ENCODE measurements around the gene RPL10.

RPL10 gene

DNA sequence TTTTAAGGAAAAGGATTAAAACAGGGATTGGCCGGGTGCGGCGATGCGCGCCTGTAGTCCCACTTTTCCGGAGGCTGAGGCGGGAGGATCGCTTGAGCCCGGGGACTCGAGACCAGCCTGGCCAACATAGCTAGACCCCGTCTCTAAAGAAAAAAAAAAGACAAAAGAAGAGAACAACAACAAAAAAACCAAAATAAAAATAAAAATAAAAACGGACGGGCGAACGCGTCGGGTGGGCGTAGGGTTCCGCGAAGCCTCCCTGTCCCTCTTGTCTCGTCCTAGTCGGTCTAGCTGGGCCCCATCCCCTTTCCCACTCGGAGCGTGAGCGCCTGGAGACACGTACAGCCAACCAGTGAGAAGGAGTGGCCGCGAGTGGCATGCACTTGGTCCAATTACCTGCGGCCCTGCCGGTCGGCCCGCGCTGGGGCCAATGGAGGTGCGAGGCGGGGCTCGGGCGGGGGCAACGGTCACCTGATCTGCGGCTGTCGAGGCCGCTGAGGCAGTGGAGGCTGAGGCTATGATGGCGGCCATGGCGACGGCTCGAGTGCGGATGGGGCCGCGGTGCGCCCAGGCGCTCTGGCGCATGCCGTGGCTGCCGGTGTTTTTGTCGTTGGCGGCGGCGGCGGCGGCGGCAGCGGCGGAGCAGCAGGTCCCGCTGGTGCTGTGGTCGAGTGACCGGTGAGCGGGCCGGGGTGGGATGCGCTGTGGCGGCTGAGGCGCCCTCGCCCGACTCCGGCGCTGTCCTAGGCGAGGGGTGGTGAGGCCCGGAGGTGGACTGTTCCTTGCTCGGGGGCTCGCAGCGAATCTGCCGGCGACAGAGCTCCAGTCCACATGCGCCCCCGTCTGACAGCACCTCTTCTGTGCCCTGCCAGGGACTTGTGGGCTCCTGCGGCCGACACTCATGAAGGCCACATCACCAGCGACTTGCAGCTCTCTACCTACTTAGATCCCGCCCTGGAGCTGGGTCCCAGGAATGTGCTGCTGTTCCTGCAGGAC is 30.3 kb downstream of the RPL10 start, which contains the start of gene ATP6AP1:
ATP6AP1 (plus strand) TSS at position 502 of the 996 bp plus-strand sequence; CDS start at position 518, 16 bp downstream.
- FAIRE-seq (peak; percentile 86), DNase-seq (ENCODE audit: insufficient read length, low spot score) (peak; percentile 90)

- DNase-seq (ENCODE audit: insufficient read length, low spot score) (no peak), FAIRE-seq (no peak)
Observed at GRCh38 chrX:154429711-154430110, 31.5 kb downstream of the RPL10 start.

DNA sequence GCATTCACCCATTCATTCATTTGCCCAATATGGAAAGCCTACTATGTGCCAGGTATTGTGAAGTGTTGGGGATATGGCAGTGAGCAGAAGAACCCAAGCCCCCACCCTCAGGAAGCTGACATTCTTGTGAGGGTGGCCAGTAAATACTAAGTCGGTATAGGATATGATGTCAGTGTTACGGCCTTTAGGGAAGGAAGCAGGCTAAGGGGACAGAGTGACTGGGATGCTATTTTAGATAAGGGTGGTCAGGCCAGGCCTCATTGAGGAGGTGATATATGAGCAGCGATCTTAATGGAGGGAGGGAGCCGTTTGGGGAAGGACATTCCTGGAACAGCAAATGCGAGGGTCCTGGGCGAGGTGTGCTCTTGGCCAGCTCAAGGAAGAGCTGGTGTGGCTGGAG is 32.3 kb downstream of the RPL10 start:
- DNase-seq (ENCODE audit: insufficient read length, low spot score) (no peak), FAIRE-seq (no peak)

DNA sequence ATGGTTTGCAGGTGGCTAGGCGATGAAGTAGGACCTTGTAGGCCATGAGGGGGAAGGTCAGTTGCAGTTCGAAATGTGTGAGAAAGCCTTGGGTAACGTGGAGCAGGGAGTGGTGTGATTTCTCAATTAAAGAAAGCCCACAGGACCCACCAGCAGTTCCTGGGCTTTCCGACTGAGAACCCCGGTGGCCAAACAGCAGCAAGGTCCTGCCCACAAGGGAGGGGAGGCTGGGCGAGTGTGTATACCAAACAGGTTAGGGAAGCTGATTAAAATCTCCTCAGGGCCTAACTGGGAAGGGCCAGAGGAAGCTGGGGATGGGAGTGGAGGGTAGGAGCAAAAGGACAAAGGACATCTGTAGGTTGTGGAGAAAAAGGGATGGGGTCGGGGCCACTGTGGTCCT is 32.7 kb downstream of the RPL10 start:
- no peak for DNase-seq (ENCODE audit: insufficient read length, low spot score)
- no peak for FAIRE-seq

DNA sequence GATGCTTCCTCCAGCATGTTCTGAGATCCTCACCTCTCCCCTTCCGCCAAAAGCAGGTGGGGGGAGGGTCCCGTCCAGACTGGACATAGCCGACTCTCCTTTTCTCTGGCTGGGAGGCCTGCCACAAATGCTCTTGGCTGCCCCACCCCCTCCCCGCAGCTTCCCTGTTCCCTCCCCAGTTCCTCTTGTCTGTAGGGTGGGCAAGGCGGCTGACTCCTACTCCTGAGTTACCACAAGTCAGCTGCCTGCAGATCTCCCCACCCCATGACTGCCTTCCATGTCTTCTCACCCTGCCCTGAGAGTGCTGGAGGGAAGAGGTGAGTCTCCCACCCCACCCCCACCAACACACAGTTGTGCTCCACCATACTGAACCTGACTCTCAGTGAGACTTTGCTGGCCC is 33.2 kb downstream of the RPL10 start:
- FAIRE-seq: no peak
- no peak for DNase-seq (ENCODE audit: insufficient read length, low spot score)

DNA sequence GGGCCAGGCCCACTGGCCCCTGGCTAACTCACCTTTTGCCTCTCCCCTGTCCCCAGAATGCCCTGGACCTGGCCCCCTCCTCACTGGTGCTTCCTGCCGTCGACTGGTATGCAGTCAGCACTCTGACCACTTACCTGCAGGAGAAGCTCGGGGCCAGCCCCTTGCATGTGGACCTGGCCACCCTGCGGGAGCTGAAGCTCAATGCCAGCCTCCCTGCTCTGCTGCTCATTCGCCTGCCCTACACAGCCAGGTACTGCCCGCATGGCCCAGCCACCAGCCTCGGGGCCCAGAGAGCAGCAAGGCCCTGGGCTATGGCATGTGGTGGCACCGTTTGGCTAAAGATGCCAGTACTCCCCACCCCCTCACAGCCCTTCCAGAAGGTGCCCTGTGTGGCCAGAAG is 34.0 kb downstream of the RPL10 start:
- DNase-seq (ENCODE audit: insufficient read length, low spot score) (no peak), FAIRE-seq (no peak)

GRCh38 chrX:154433605-154434004 is 35.4 kb downstream of the RPL10 start:
- DNase-seq (ENCODE audit: insufficient read length, low spot score) (no peak), FAIRE-seq (no peak)

GRCh38 chrX:154434394-154435168 is 36.4 kb downstream of the RPL10 start:
- no peak for FAIRE-seq

DNA sequence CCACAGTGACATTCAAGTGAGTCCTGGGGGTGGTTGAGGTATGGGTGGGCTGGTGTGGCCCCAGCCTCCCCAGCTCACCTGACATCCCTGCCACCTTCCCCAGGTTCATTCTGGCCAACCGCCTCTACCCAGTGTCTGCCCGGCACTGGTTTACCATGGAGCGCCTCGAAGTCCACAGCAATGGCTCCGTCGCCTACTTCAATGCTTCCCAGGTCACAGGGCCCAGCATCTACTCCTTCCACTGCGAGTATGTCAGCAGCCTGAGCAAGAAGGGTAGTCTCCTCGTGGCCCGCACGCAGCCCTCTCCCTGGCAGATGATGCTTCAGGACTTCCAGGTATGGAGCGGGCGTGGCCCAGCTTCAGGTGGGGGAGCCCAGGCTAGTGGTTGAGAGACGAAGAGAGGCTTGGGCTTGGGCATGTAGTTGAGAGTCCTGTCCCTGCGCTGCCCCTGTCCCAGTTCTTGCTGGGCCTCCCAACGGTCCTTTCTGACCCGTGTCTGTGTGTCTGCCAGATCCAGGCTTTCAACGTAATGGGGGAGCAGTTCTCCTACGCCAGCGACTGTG is 37.1 kb downstream of the RPL10 start:
- FAIRE-seq: no peak
- no peak for DNase-seq (ENCODE audit: insufficient read length, low spot score)

More at GRCh38 chrX:154434394-154435168, 36.4 kb downstream of the RPL10 start:
- DNase-seq (ENCODE audit: insufficient read length, low spot score): no peak

- DNase-seq (ENCODE audit: insufficient read length, low spot score): no peak
Observed at GRCh38 chrX:154436374-154436982, 38.3 kb downstream of the RPL10 start.

GRCh38 chrX:154436983-154437752 is 39.0 kb downstream of the RPL10 start, which contains the start of gene GDI1:
Gene GDI1 (plus strand): TSS chrX:154437154. CDS start chrX:154437255, 101 bp downstream.
- FAIRE-seq: no peak
- peak; percentile 30 for DNase-seq (ENCODE audit: insufficient read length, low spot score)

More at GRCh38 chrX:154436374-154436982, 38.3 kb downstream of the RPL10 start:
- FAIRE-seq: no peak

DNA sequence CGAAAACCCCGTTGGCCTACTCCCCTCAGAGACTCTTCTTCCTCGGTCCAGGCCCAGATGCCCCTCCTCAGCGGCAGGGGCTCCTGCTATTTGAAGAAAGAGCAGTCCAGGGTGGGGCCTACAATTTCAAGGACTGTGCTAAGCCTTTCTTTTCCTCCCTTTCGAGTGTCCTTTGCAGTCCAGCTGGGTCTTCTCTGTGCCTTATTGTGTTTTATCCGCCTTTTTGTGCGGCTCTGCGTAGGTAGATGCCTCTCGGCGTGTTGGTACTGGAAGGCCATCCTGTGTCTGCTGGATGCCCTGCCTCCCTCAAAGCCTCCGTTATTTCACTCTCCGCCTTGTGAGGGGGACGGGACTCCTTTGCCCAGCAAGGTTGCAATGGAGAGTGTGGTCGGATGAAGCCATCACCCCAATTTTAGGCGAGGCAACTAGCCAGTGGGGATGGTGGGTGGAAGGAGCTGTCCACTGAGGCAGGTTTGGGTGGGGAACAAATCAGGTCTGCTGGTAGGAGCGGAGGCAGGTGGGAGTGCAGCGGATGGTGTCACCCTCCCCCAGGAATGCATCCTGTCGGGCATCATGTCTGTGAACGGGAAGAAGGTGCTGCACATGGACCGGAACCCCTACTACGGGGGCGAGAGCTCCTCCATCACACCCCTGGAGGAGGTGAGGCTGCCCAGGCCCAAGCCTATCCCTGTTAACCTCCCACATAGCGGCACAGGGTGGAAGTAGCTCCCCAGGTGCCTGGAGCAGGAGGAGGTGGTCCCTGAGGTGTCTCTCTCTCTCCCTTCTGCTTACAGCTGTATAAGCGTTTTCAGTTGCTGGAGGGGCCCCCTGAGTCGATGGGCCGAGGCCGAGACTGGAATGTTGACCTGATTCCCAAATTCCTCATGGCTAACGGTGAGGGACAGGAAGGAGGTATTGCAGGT is 40.1 kb downstream of the RPL10 start:
- DNase-seq (ENCODE audit: insufficient read length, low spot score) (no peak), FAIRE-seq (no peak)

DNA sequence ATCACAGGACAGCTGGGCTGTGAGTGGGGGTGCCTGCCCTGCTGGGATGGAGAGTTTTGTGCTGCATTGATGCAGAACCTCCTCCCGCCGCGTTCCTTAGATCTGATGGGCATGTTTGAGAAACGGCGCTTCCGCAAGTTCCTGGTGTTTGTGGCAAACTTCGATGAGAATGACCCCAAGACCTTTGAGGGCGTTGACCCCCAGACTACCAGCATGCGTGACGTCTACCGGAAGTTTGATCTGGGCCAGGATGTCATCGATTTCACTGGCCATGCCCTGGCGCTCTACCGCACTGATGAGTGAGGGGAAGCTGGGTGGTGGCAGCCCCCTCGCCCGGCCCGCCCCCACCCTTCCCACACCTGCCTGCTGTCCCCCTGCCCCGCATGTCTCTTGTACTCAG is 41.7 kb downstream of the RPL10 start:
- DNase-seq (ENCODE audit: insufficient read length, low spot score) (no peak), FAIRE-seq (no peak)

DNA sequence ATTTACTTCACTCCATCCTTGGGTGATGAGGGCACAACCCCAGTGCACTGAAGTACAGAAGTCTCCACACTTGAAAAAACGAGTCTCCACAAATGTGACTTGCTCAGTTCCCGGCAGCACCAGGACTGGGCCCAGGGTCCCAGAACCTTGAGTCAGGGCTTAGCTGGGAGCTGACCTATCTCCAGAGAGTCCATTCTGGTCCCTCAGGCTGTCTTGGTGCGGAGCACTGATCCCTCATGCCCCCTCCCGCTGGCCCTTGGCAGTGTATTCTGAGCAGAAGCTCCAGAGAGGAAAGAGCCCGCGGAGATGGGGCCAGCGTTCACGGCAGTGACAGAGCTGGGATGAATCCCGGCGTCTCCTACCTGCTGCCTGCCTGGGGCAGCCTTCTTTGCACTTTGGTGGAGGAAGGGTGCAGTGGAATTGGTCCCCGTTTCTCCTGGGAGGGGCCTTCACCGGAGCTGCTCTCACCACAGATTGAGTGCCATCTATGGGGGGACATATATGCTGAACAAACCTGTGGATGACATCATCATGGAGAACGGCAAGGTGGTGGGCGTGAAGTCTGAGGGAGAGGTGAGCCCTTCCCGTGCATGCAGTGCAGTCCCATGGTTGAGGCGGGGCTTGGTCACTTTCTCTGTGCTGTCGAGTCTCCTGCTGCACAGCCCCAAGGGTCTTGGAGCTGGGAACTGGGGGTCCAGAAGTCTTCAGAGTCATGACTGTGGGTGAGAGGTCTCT is 42.6 kb downstream of the RPL10 start:
- no peak for FAIRE-seq
- DNase-seq (ENCODE audit: insufficient read length, low spot score): no peak

DNA sequence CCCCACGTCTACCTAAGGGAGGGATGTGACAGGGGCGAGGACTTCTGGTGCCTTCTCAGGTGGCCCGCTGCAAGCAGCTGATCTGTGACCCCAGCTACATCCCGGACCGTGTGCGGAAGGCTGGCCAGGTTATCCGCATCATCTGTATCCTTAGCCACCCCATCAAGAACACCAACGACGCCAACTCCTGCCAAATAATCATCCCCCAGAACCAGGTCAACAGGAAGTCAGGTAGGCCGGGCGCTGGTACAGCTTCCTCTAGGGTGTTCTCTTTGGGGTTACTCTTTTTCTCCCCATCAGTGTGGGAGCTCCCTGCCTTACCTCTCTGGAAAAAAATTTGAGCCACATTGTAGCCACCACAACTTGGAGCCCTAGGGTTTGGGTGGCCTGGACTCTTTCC is 43.4 kb downstream of the RPL10 start:
- no peak for FAIRE-seq

GRCh38 chrX:154441984-154442707 is 44.0 kb downstream of the RPL10 start:
- FAIRE-seq: no peak
- DNase-seq (ENCODE audit: insufficient read length, low spot score): no peak

More for the DNA sequence above, 43.4 kb downstream of the RPL10 start:
- no peak for DNase-seq (ENCODE audit: insufficient read length, low spot score)

GRCh38 chrX:154443479-154443910 is 45.3 kb downstream of the RPL10 start:
- no peak for DNase-seq (ENCODE audit: insufficient read length, low spot score)
- FAIRE-seq: no peak

All from HTR-8/SVneo (cell line).